GM23248 (cell line): ENCODE data around the gene CFAP61. TPM values are rescaled to one million over a fixed set of nuclear protein-coding genes. Genes with fewer than 3 reads are reported as not detected.
A peak's percentile ranks its signal among the peaks of the same experiment; 100 is the strongest.

Experiments
- DNase-seq: peaks from one replicate; pipeline ENCODE4 v3.0.0-alpha.2; 2015
- H2AFZ ChIP-seq: fragments of 200-600 bp; sonication (generic); 2 replicates; pipeline ENCODE4 v1.6.1; 2016; ENCODE audit warnings: antibody characterized with exemption
- H3F3A ChIP-seq: fragments of 200-600 bp; sonication (generic); 2 replicates; pipeline ENCODE4 v1.6.1; 2016; ENCODE audit warnings: mild to moderate bottlenecking, antibody characterized with exemption, mixed run types; ENCODE audit not compliant: insufficient read depth
- H3K27ac ChIP-seq: fragments of 200-600 bp; sonication (generic); 2 replicates; pipeline ENCODE4 v1.5.1; 2016; ENCODE audit warnings: mild to moderate bottlenecking
- H3K27me3 ChIP-seq: fragments of 200-600 bp; sonication (generic); replicated peaks from 2 replicates; pipeline ENCODE4 v1.6.1; 2016; ENCODE audit warnings: mild to moderate bottlenecking; ENCODE audit not compliant: insufficient read depth
- H3K36me3 ChIP-seq: fragments of 200-600 bp; sonication (generic); 2 replicates; pipeline ENCODE4 v1.6.1; 2016; ENCODE audit warnings: low read depth, mild to moderate bottlenecking
- H3K4me1 ChIP-seq: fragments of 200-600 bp; sonication (generic); 2 replicates; pipeline ENCODE4 v1.6.1; 2016; ENCODE audit warnings: mild to moderate bottlenecking; ENCODE audit not compliant: insufficient read depth
- H3K4me2 ChIP-seq: fragments of 200-600 bp; sonication (generic); one replicate; pipeline ENCODE4 v1.6.1; 2016; ENCODE audit warnings: mild to moderate bottlenecking; ENCODE audit not compliant: unreplicated experiment
- H3K4me3 ChIP-seq: fragments of 200-600 bp; sonication (generic); 2 replicates; pipeline ENCODE4 v1.5.1; 2016; ENCODE audit warnings: mild to moderate bottlenecking
- H3K79me2 ChIP-seq: fragments of 200-600 bp; sonication (generic); 2 replicates; pipeline ENCODE4 v1.6.1; 2016; ENCODE audit warnings: mild to moderate bottlenecking; ENCODE audit not compliant: insufficient read depth
- H3K9ac ChIP-seq: fragments of 200-600 bp; sonication (generic); 2 replicates; pipeline ENCODE4 v1.6.1; 2016; ENCODE audit warnings: mild to moderate bottlenecking
- H3K9me2 ChIP-seq: fragments of 200-600 bp; sonication (generic); 2 replicates; pipeline ENCODE4 v1.6.1; 2016; ENCODE audit warnings: mixed run types, mild to moderate bottlenecking, moderate library complexity; ENCODE audit not compliant: insufficient read depth
- H3K9me3 ChIP-seq: fragments of 200-600 bp; sonication (generic); one replicate; pipeline ENCODE4 v1.6.1; 2017; ENCODE audit warnings: low read depth
- H4K20me1 ChIP-seq: fragments of 200-600 bp; sonication (generic); 2 replicates; pipeline ENCODE4 v1.6.0; 2016; ENCODE audit not compliant: insufficient read depth
- EZH2 ChIP-seq: fragments of 200-600 bp; sonication (generic); IDR thresholded peaks from 2 replicates; pipeline ENCODE4 v1.6.1; 2018; ENCODE audit warnings: antibody characterized with exemption, mild to moderate bottlenecking; ENCODE audit not compliant: insufficient read depth, poor library complexity, severe bottlenecking
- EZH2phosphoT487 ChIP-seq: fragments of 200-600 bp; sonication (generic); IDR thresholded peaks from 2 replicates; pipeline ENCODE4 v1.6.1; 2018; ENCODE audit warnings: antibody characterized with exemption, moderate library complexity, mild to moderate bottlenecking, low read depth; ENCODE audit not compliant: insufficient read depth
- WGBS, 2 experiments: methylation state at CpG; one replicate each; pipeline ENCODE4 v1.1.6; 2015 to 2017; ENCODE audit warnings: low lambda C conversion rate in 2 of 2, low coverage in 1 of 2; ENCODE audit errors: missing lambda C conversion rate in 2 of 2; 5-methylcytosine and 5-hydroxymethylcytosine counted together
- in situ Hi-C: fragments of 300-500 bp; cut with MboI; formaldehyde crosslinking; loops from 2 replicates; pipeline ENCODE4 v1.15.0; 2020
- polyA plus RNA-seq: library from polyadenylated mRNA; unstranded; fragments of >200 nt; fragmentation: Nextera tagmentation; extraction: Ambion mirVana; gene quantifications from 2 replicates; pipeline ENCODE4 v1.2.1, GENCODE V29; 2016
- total RNA-seq: library from RNA; depleted of rRNA; stranded (reverse); fragments of >200 nt; shearing (Covaris generic); gene quantifications from 2 replicates; pipeline ENCODE4 v1.2.3, GENCODE V29; 2014

Gene CFAP61
- total and polyA plus RNA-seq, 2 experiments from 2014 or later: not detected

GRCh38 chr20:20368418-20369249 lies 316.3 kb downstream of the CFAP61 start:
- H3K4me2 ChIP-seq: no peak overlapping the region

DNA sequence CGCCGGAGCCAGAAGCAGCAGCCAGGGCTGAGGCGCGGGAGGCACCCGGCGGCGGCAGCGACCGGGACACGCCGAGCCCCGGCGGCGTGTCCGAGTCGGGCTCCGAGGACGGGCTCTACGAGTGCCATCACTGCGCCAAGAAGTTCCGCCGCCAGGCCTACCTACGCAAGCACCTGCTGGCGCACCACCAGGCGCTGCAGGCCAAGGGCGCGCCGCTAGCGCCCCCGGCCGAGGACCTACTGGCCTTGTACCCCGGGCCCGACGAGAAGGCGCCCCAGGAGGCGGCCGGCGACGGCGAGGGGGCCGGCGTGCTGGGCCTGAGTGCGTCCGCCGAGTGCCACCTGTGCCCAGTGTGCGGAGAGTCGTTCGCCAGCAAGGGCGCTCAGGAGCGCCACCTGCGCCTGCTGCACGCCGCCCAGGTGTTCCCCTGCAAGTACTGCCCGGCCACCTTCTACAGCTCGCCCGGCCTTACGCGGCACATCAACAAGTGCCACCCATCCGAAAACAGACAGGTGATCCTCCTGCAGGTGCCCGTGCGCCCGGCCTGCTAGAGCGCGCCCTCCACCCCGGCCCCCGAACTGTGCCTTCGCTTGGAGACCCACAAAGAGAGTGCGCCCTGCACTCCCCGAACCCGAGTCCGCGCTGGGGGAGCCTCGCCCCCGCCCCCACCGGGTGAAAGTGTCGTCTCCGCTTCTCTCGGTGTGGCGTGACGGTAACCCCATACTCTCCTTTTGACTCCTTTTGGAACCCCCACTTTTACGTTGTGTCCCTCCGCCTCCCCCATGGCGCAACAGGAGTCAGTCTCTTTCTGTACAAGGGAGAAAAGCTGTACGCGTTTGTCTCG lies 317.1 kb downstream of the CFAP61 start:
- WGBS, 2 experiments: 26% methylated on average over 68 to 75 of the region's 86 CpGs
- no peaks in the 10 kb centered on the region for H3K9me3 ChIP-seq
- no peak overlapping the region for H3K9ac ChIP-seq
- in situ Hi-C loops: loop anchor here (10.0 kb wide), 1 partner anchor 185 kb away; no protein-coding TSS in a partner anchor
- H3K9me2 ChIP-seq: no peaks in the 10 kb centered on the region
- H3K4me3 ChIP-seq: no peak overlapping the region
- peaks cover 61% of the 10 kb centered on the region for H3K27me3 ChIP-seq
- TF ChIP-seq EZH2phosphoT487 (no peak), EZH2 (no peak)
- DNase-seq: no peak
- no peak overlapping the region for H3K4me2 ChIP-seq
- no peak overlapping the region for H3K27ac ChIP-seq
- no peak overlapping the region for H2AFZ ChIP-seq
- no peaks in the 10 kb centered on the region for H3K79me2 ChIP-seq
- no peaks in the 10 kb centered on the region for H3K36me3 ChIP-seq
- peaks cover 4% of the 10 kb centered on the region; the same call in 1 of the 2 replicates for H3K4me1 ChIP-seq
- H4K20me1 ChIP-seq: no peaks in the 10 kb centered on the region
- H3F3A ChIP-seq: no peaks in the 10 kb centered on the region

More at GRCh38 chr20:20368418-20369249, 316.3 kb downstream of the CFAP61 start:
- Histone ChIP-seq H3K27me3 (peaks cover 69% of the 10 kb centered on the region), H3K79me2 (no peaks in the 10 kb centered on the region), H4K20me1 (no peaks in the 10 kb centered on the region), H3F3A (no peaks in the 10 kb centered on the region), H3K9ac (no peak overlapping the region), H3K9me3 (no peaks in the 10 kb centered on the region), H3K27ac (no peak overlapping the region), H3K9me2 (no peaks in the 10 kb centered on the region), H2AFZ (no peak overlapping the region), H3K4me3 (peak overlapping the region; percentile 40; the same call in 1 of the 2 replicates), H3K36me3 (no peaks in the 10 kb centered on the region), H3K4me1 (peaks cover 4% of the 10 kb centered on the region; the same call in 1 of the 2 replicates)
- in situ Hi-C loops: loop anchor here (10.0 kb wide), 1 partner anchor 186 kb away; no protein-coding TSS in a partner anchor
- TF ChIP-seq EZH2 (peak; percentile 62), EZH2phosphoT487 (0 out of 2 replicates have a peak, but pooled peaks have one; percentile 35)
- peak; percentile 28 for DNase-seq
- WGBS, 2 experiments: 2% methylated on average over 75 to 98 of the region's 130 CpGs

- 93 to 96% methylated on average over 10 of the region's 10 CpGs for WGBS, 2 experiments
- in situ Hi-C loops: no loop called here
- no peak overlapping the region for H2AFZ ChIP-seq
- peaks cover 4% of the 10 kb centered on the region; the same call in 1 of the 2 replicates for H3K4me1 ChIP-seq
- TF ChIP-seq EZH2phosphoT487: no peak
- no peak for TF ChIP-seq EZH2
- H3K4me3 ChIP-seq: no peak overlapping the region
- H3K9ac ChIP-seq: no peak overlapping the region
- H3K9me2 ChIP-seq: no peaks in the 10 kb centered on the region
- no peak overlapping the region for H3K27ac ChIP-seq
- no peaks in the 10 kb centered on the region for H3K79me2 ChIP-seq
- H3K36me3 ChIP-seq: no peaks in the 10 kb centered on the region
- H3K9me3 ChIP-seq: no peaks in the 10 kb centered on the region
- H3K4me2 ChIP-seq: no peak overlapping the region
- DNase-seq: no peak
- H3F3A ChIP-seq: no peaks in the 10 kb centered on the region
- no peaks in the 10 kb centered on the region for H4K20me1 ChIP-seq
- H3K27me3 ChIP-seq: peaks cover 54% of the 10 kb centered on the region
Observed at GRCh38 chr20:20370094-20370575, 317.8 kb downstream of the CFAP61 start.

DNA sequence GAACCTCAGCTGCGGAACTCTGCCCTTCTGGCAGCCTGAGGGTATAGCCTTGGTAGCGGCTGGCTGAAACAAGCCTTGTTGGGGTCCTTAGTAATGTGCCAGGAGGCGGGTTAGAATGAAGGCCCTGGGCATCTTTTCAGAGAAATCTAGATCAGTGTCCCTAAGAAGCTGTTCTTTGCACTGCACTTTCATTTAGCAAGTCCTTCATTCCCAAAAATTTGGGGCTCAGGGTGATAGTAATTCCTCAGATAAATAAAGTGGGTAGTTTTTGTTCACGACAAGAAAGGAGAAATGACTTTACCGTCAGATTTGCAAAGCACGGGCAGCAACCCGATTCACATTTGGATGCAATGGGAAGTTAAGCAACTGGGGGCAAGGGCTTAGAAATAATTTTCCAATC lies 318.8 kb downstream of the CFAP61 start:
- no peaks in the 10 kb centered on the region for H3F3A ChIP-seq
- no peaks in the 10 kb centered on the region for H3K36me3 ChIP-seq
- H3K9ac ChIP-seq: no peak overlapping the region
- peaks cover 45% of the 10 kb centered on the region for H3K27me3 ChIP-seq
- H2AFZ ChIP-seq: no peak overlapping the region
- no peak for DNase-seq
- no peaks in the 10 kb centered on the region for H4K20me1 ChIP-seq
- H3K9me3 ChIP-seq: no peaks in the 10 kb centered on the region
- peaks cover 4% of the 10 kb centered on the region; the same call in 1 of the 2 replicates for H3K4me1 ChIP-seq
- no peak overlapping the region for H3K27ac ChIP-seq
- H3K4me3 ChIP-seq: no peak overlapping the region
- no peaks in the 10 kb centered on the region for H3K9me2 ChIP-seq
- no peaks in the 10 kb centered on the region for H3K79me2 ChIP-seq
- TF ChIP-seq EZH2phosphoT487 (no peak), EZH2 (no peak)
- in situ Hi-C loops: no loop called here
- H3K4me2 ChIP-seq: no peak overlapping the region
- WGBS, 2 experiments: 88 to 90% methylated on average over 7 of the region's 7 CpGs
